Non-pigmented ciliary epithelial cell (primary cell): ENCODE results near the gene MYL11.
"Not testable (repeated sequence)": the region's sequence is repeated elsewhere in the genome, so short reads cannot be mapped to it uniquely, and the experiment has no call there.

Source experiments
- DNase-seq: peaks from one replicate; pipeline ENCODE4 v3.0.0-alpha.2; 2010; ENCODE audit warnings: low read depth

MYL11 gene

GRCh38 chr16:30374538-30374937 is at the start of gene MYL11:
Gene MYL11, plus strand, starts transcription at chr16:30374802. Its CDS starts 56 bp downstream, at chr16:30374858.
- DNase-seq, result no peak

GRCh38 chr16:30334473-30334989 is 40.1 kb upstream of the MYL11 start:
- not testable (repeated sequence) for DNase-seq

GRCh38 chr16:30335028-30335597 is 39.5 kb upstream of the MYL11 start:
- DNase-seq, result not testable (repeated sequence)

- no peak for DNase-seq
Measured at GRCh38 chr16:30335598-30336474, 38.8 kb upstream of the MYL11 start.

GRCh38 chr16:30337964-30338357 is 36.6 kb upstream of the MYL11 start:
- not testable (repeated sequence) for DNase-seq

- not testable (repeated sequence) for DNase-seq
Measured at GRCh38 chr16:30338715-30339114, 35.9 kb upstream of the MYL11 start.

- no peak for DNase-seq
Measured at GRCh38 chr16:30340621-30341020, 34.0 kb upstream of the MYL11 start.

GRCh38 chr16:30341971-30342370 is 32.6 kb upstream of the MYL11 start:
- DNase-seq, result not testable (repeated sequence)

GRCh38 chr16:30342751-30343490 is 31.7 kb upstream of the MYL11 start:
- no peak for DNase-seq

GRCh38 chr16:30343491-30343820 is 31.1 kb upstream of the MYL11 start:
- DNase-seq, result not testable (repeated sequence)

GRCh38 chr16:30346286-30346685 is 28.3 kb upstream of the MYL11 start:
- DNase-seq, result no peak

- DNase-seq, result no peak
Measured at GRCh38 chr16:30348113-30348512, 26.5 kb upstream of the MYL11 start.

GRCh38 chr16:30348929-30349328 is 25.7 kb upstream of the MYL11 start:
- no peak for DNase-seq

- DNase-seq, result no peak
Measured at GRCh38 chr16:30349675-30350074, 24.9 kb upstream of the MYL11 start.

- DNase-seq, result no peak
Measured at GRCh38 chr16:30350134-30350871, 24.3 kb upstream of the MYL11 start.

- no peak for DNase-seq
Measured at GRCh38 chr16:30351001-30351441, 23.6 kb upstream of the MYL11 start.

- DNase-seq, result peak; percentile 27
Measured at GRCh38 chr16:30351586-30352419, 22.8 kb upstream of the MYL11 start.

- DNase-seq, result no peak
Measured at GRCh38 chr16:30352488-30353401, 21.9 kb upstream of the MYL11 start.

- DNase-seq, result no peak
Measured at GRCh38 chr16:30353438-30354129, 21.0 kb upstream of the MYL11 start.
